HG02588 (cell line): ENCODE data around the gene FREM1.

Experiments used
- ATAC-seq: cut with Tn5 transposase; IDR thresholded peaks from one replicate; pipeline ENCODE4 v1.9.1; 2021; ENCODE audit warnings: mild to moderate bottlenecking, moderate library complexity; ENCODE audit not compliant: unreplicated experiment

FREM1 gene

GRCh38 chr9:14715102-14715501 lies 195.1 kb downstream of the FREM1 start:
- ATAC-seq = no peak

- no peak for ATAC-seq
These were observed 197.0 kb downstream of the FREM1 start for GRCh38 chr9:14713187-14713767.

GRCh38 chr9:14710804-14711203 lies 199.4 kb downstream of the FREM1 start:
- no peak for ATAC-seq

- ATAC-seq = no peak
These were observed 203.6 kb downstream of the FREM1 start for GRCh38 chr9:14706530-14707140.

- ATAC-seq = no peak
These were observed 205.1 kb downstream of the FREM1 start for GRCh38 chr9:14705079-14705478.

- ATAC-seq = no peak
These were observed 205.9 kb downstream of the FREM1 start for GRCh38 chr9:14704281-14704680.

DNA sequence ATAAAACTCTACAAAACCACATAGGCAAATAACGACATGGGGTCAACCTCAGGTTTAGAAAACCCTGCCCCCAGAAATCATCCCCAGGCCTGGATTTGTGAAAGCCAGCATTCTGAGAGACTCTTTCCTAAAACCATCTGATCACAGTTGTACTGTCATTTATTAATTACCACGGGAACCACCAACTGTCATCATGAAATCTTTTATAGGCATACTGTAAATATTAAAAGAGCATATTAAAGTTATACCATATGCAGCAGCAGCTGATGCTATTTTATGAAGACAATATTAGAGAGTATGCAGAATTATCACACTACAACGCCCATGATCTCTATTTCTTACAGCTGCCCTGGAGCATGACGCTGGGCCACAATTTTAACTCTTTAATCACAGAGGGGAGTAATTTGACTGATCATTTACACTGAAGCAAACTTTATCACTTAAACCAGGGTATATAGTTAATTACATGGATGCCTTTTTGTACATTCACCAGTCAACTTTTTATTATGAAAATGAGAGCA lies 208.0 kb downstream of the FREM1 start:
- ATAC-seq = no peak

- ATAC-seq = peak; percentile 87
These were observed 216.9 kb downstream of the FREM1 start, which contains the start of gene ZDHHC21 for GRCh38 chr9:14693251-14693861. ZDHHC21 (minus strand) TSS chr9:14693432; CDS start chr9:14674340, 19,092 bp downstream.

- ATAC-seq = peak; percentile 47
These were observed 217.6 kb downstream of the FREM1 start for GRCh38 chr9:14692470-14693250.

GRCh38 chr9:14690948-14691730 lies 219.1 kb downstream of the FREM1 start:
- no peak for ATAC-seq

DNA sequence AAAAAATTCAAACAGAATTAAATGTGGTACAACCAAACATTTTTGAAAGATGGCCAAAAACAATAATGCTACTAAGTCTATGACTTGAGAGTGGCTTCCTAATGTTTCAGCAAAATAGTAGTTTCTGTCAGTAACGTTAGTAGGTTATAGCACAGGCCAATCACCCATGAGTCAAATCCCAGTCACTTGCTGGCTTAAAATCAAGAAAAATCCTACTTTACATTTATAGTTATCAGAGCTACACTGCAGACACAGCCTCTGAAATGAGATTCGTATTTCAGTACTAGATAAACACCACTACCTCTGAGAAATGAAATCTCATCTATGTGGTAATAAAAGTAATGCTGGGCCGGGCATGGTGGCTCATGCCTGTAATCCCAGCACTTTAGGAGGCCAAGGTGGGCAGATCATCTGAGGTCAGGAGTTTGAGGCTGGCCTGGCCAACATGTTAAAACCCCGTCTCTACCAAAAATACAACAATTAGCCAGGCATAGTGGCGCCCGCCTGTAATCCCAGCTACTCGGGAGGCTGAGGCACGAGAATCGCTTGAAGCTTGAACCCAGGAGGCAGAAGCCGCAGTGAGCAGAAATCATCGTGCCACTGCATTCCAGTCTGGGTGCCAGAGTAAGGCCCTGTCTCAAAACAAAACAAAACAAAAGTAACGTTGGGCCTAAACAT lies 223.0 kb downstream of the FREM1 start:
- ATAC-seq = no peak

DNA sequence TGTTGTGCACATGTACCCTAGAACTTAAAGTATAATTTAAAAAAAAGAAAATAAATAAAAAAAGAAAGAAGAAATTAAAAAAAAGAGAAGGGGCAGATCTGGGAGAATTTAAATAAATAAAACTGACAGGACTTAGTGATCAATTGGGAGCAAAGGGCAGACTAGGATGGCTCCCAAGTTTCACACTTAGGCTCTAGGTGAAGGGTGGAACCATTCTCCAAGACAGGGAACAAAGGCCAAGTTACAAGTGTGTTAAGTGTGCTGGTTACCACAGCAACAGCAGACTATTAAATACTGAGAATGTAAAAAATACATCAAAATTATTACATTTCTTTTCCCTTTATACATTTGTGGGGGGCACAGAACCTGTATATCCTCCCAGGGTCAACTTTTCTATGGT lies 224.1 kb downstream of the FREM1 start:
- no peak for ATAC-seq
